Right lobe of liver (tissue), 4 donors: Measurements from ENCODE around the gene BCL10.

Experiments
- POLR2A ChIP-seq: fragments of 450-650 bp; IDR thresholded peaks from one replicate; pipeline ENCODE4 v1.6.1; 2017; ENCODE audit warnings: antibody characterized with exemption, mild to moderate bottlenecking
- TF ChIP-seq, protein P1 (sequence below), 4 donors: fragments of 200-600 bp in 3 of 4; fragments of 450-650 bp in 1 of 4; IDR thresholded peaks; one replicate each; pipeline versions ENCODE4 v1.5.1 to v1.8.0; 2016 to 2022; ENCODE audit warnings: antibody characterized with exemption in 4 of 4, mild to moderate bottlenecking in 2 of 4
- donor health status: DM: no; HTN: no; CAD: no.
- donor health status: DM: no; HTN: no; CAD: no.
- donor health status: DM: no; HTN: yes; CAD: no.

DNA sequence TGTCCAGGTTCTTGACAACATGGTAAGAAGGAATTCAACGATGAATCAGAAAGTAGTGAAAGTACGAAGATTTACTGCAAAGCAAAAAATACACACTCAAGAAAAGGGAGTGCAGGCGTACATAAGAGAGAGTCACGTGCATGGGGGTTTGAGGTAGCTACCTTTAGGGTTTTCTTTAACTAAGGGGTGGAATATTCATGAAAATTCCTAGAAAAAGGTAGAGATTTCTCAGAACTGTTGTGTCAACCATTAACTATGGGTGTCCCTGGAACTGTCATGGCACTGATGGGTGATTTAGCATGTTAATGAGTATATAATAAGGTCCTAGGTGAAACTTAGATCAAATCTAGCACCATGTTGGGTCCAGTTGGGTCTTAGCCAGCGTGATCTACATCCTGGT lies 53.1 kb downstream of the BCL10 start:
- TF ChIP-seq POLR2A, result no peak
- TF ChIP-seq, protein P1, sequence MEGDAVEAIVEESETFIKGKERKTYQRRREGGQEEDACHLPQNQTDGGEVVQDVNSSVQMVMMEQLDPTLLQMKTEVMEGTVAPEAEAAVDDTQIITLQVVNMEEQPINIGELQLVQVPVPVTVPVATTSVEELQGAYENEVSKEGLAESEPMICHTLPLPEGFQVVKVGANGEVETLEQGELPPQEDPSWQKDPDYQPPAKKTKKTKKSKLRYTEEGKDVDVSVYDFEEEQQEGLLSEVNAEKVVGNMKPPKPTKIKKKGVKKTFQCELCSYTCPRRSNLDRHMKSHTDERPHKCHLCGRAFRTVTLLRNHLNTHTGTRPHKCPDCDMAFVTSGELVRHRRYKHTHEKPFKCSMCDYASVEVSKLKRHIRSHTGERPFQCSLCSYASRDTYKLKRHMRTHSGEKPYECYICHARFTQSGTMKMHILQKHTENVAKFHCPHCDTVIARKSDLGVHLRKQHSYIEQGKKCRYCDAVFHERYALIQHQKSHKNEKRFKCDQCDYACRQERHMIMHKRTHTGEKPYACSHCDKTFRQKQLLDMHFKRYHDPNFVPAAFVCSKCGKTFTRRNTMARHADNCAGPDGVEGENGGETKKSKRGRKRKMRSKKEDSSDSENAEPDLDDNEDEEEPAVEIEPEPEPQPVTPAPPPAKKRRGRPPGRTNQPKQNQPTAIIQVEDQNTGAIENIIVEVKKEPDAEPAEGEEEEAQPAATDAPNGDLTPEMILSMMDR (IDR thresholded peaks at IDR 0.05), result no peak
